ENCODE results near the gene DSPP. TPM values are rescaled to one million over a fixed set of nuclear protein-coding genes. Genes with fewer than 3 reads are reported as not detected.

The DSPP gene
- polyA plus RNA-seq, 1 donor (not counting 4 experiments of a cell fraction or from before 2014, with no cell fraction given), result not detected

DNA sequence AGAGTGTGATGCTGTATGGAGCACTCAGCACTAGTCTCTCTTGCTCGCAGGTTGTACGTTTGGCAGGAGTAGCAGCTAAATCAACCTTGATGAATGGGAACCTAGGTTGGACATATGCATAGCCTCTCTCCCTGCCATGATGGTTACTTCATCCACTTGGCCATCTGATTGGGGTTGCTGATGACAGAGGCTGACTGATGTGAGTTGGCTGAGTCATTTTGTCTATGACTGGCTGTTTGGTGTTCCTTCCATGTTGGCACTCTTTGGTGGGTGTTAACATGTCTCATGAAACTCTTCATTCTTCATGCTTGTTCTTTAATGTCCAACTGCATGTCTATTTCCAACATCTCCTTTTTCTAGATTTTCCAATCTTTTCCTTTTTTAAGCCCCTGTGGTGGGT, 47.5 kb upstream of the DSPP start:
- no peak for FAIRE-seq
- dilution Hi-C loops (cut with MboI; ENCODE audit: extremely low pct_ligation_motif_present, low sequenced_read_pairs), result no loop called here
- H3K9me3 ChIP-seq (ENCODE audit: control insufficient read depth, low read depth, low read length), result no peaks in the 10 kb centered on the region

GRCh38 chr4:87565746-87566145, 42.6 kb upstream of the DSPP start:
- Histone ChIP-seq H3K36me3 (ENCODE audit: control insufficient read depth in 2 of 2, extremely low read depth in 1 of 2, insufficient read depth in 2 of 2, low read length in 2 of 2) (no peaks in the 10 kb centered on the region), H3K9ac (ENCODE audit: control insufficient read depth, extremely low read depth, insufficient read depth, low read length) (no peak overlapping the region), H3K4me1 (ENCODE audit: control insufficient read depth, extremely low read depth, insufficient read depth, low read length) (no peaks in the 10 kb centered on the region), H3K4me3 (ENCODE audit: control insufficient read depth in 2 of 3, extremely low read depth in 1 of 3, insufficient read depth in 2 of 3, low read depth in 1 of 3, low read length in 3 of 3) (no peak overlapping the region), H4K20me1 (ENCODE audit: control insufficient read depth, extremely low read depth, insufficient read depth, low read length) (no peaks in the 10 kb centered on the region), H2AFZ (ENCODE audit: control insufficient read depth, low read length) (no peak overlapping the region), H3K4me2 (ENCODE audit: control insufficient read depth, extremely low read depth, insufficient read depth, low read depth, low read length) (no peak overlapping the region), H3K27me3 (ENCODE audit: control insufficient read depth, extremely low read depth, insufficient read depth, low read length) (peaks cover 3% of the 10 kb centered on the region), H3K79me2 (ENCODE audit: control insufficient read depth, insufficient read depth, low read length) (no peaks in the 10 kb centered on the region), H3K27ac (ENCODE audit: control insufficient read depth, insufficient read depth, low read length) (no peak overlapping the region), H3K9me1 (ENCODE audit: control insufficient read depth, extremely low read depth, insufficient read depth, low read length) (no peaks in the 10 kb centered on the region), H3K9me3 (ENCODE audit: control insufficient read depth, low read depth, low read length) (no peaks in the 10 kb centered on the region)
- dilution Hi-C loops (cut with MboI; ENCODE audit: extremely low pct_ligation_motif_present, low sequenced_read_pairs), result no loop called here
- DNase-seq (ENCODE audit: low read depth, low spot score), result no peak
- FAIRE-seq, result no peak
- TF ChIP-seq CTCF (optimal IDR thresholded peaks at IDR 0.05 in 1 of 3, IDR thresholded peaks at IDR 0.05 in 1 of 3, conservative IDR thresholded peaks at IDR 0.05 in 1 of 3; ENCODE audit: extremely low read depth in 1 of 3, insufficient read depth in 2 of 3, low read length in 3 of 3), result no peak
- TF ChIP-seq EZH2 (IDR thresholded peaks at IDR 0.05; ENCODE audit: low read length), result no peak

More for the DNA sequence above, 47.5 kb upstream of the DSPP start:
- Histone ChIP-seq H3K9me1 (ENCODE audit: control insufficient read depth, extremely low read depth, insufficient read depth, low read length) (no peaks in the 10 kb centered on the region), H2AFZ (ENCODE audit: control insufficient read depth, low read length) (no peak overlapping the region), H3K4me3 (ENCODE audit: control insufficient read depth in 2 of 3, extremely low read depth in 1 of 3, insufficient read depth in 2 of 3, low read depth in 1 of 3, low read length in 3 of 3) (no peak overlapping the region), H3K79me2 (ENCODE audit: control insufficient read depth, insufficient read depth, low read length) (no peaks in the 10 kb centered on the region), H4K20me1 (ENCODE audit: control insufficient read depth, extremely low read depth, insufficient read depth, low read length) (no peaks in the 10 kb centered on the region), H3K27ac (ENCODE audit: control insufficient read depth, insufficient read depth, low read length) (no peak overlapping the region), H3K36me3 (ENCODE audit: control insufficient read depth in 2 of 2, extremely low read depth in 1 of 2, insufficient read depth in 2 of 2, low read length in 2 of 2) (no peaks in the 10 kb centered on the region), H3K9ac (ENCODE audit: control insufficient read depth, extremely low read depth, insufficient read depth, low read length) (no peak overlapping the region), H3K4me1 (ENCODE audit: control insufficient read depth, extremely low read depth, insufficient read depth, low read length) (peaks cover under 1% of the 10 kb centered on the region), H3K27me3 (ENCODE audit: control insufficient read depth, extremely low read depth, insufficient read depth, low read length) (peaks cover under 1% of the 10 kb centered on the region), H3K4me2 (ENCODE audit: control insufficient read depth, extremely low read depth, insufficient read depth, low read depth, low read length) (no peak overlapping the region)
- no peak for TF ChIP-seq EZH2 (IDR thresholded peaks at IDR 0.05; ENCODE audit: low read length)
- DNase-seq (ENCODE audit: low read depth, low spot score), result no peak

DNA sequence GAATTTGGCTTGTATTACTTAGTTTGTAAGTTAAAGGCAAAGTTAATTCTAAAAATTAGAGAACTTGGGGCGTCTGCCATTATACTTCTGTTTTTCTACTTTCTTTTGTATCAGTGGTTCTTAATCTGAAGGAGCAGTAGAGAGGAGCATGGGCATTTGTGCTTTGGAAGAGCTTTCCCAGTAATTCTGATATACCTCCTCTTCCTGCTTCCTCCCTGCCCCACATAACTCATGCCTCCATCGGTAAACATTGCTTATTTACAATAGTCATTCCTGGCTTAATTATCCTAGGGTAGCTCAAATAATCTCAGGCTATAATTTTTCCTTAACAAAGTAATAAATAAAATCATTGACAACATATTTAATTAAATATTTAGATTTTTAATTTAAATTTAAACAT, 42.1 kb upstream of the DSPP start:
- H3K9ac ChIP-seq (ENCODE audit: control insufficient read depth, extremely low read depth, insufficient read depth, low read length), result no peak overlapping the region
- no peaks in the 10 kb centered on the region for H3K36me3 ChIP-seq (ENCODE audit: control insufficient read depth in 2 of 2, extremely low read depth in 1 of 2, insufficient read depth in 2 of 2, low read length in 2 of 2)
- no peaks in the 10 kb centered on the region for H3K4me1 ChIP-seq (ENCODE audit: control insufficient read depth, extremely low read depth, insufficient read depth, low read length)
- no peaks in the 10 kb centered on the region for H3K9me1 ChIP-seq (ENCODE audit: control insufficient read depth, extremely low read depth, insufficient read depth, low read length)
- dilution Hi-C loops (cut with MboI; ENCODE audit: extremely low pct_ligation_motif_present, low sequenced_read_pairs), result no loop called here
- FAIRE-seq (no peak), DNase-seq (ENCODE audit: low read depth, low spot score) (no peak)
- TF ChIP-seq EZH2 (IDR thresholded peaks at IDR 0.05; ENCODE audit: low read length), result no peak
- no peak for TF ChIP-seq CTCF (optimal IDR thresholded peaks at IDR 0.05 in 1 of 3, IDR thresholded peaks at IDR 0.05 in 1 of 3, conservative IDR thresholded peaks at IDR 0.05 in 1 of 3; ENCODE audit: extremely low read depth in 1 of 3, insufficient read depth in 2 of 3, low read length in 3 of 3)
- no peak overlapping the region for H3K4me3 ChIP-seq (ENCODE audit: control insufficient read depth in 2 of 3, extremely low read depth in 1 of 3, insufficient read depth in 2 of 3, low read depth in 1 of 3, low read length in 3 of 3)
- H3K4me2 ChIP-seq (ENCODE audit: control insufficient read depth, extremely low read depth, insufficient read depth, low read depth, low read length), result no peak overlapping the region
- H3K9me3 ChIP-seq (ENCODE audit: control insufficient read depth, low read depth, low read length), result no peaks in the 10 kb centered on the region
- H3K27me3 ChIP-seq (ENCODE audit: control insufficient read depth, extremely low read depth, insufficient read depth, low read length), result peaks cover 3% of the 10 kb centered on the region
- no peak overlapping the region for H2AFZ ChIP-seq (ENCODE audit: control insufficient read depth, low read length)
- no peak overlapping the region for H3K27ac ChIP-seq (ENCODE audit: control insufficient read depth, insufficient read depth, low read length)
- no peaks in the 10 kb centered on the region for H4K20me1 ChIP-seq (ENCODE audit: control insufficient read depth, extremely low read depth, insufficient read depth, low read length)
- H3K79me2 ChIP-seq (ENCODE audit: control insufficient read depth, insufficient read depth, low read length), result no peaks in the 10 kb centered on the region
